HG03571 (cell line): ENCODE results near the gene SIRT7.

Source experiments
- ATAC-seq: cut with Tn5 transposase; IDR thresholded peaks from one replicate; pipeline ENCODE4 v1.9.1; 2021; ENCODE audit not compliant: unreplicated experiment

SIRT7 gene

DNA sequence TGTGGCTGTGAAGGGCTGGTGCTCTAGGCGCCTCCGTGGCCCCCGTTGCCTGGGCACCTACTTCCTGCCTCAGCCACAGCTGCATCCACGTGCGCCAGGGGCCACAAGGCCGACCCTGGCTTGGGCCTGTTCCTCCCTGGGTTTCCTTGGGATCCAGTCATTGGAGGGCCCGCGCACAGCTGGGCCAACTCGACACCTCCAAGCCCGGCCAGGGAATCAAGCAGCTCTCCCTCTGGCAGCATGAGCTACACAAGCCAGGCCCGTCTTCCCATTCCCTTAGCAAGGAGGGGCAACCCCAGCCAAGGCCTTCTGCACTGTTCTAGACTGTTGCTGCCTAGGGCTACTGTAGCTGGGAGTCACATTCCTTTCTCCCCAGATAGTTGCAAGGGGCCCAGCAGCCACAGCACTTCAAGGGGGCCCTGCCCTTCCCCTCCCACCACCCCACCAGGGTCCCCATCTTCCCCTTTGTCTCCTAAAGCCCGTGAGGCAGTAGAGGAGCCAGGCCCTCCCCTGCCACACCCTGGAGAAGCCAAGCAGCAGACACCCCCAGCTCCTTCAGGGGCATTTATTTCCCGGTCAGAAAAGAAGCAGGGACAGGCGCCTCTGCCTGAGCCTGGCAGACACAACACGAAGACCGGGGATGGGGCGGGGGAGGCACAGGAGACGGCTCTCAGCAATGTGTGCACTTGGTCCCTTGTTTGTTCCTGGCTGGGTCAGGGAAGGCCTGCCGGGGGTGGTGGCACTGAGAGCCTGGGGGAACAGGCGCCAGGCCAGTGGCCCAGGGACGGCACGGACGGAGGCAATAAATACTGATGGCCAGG, 50.6 kb downstream of the SIRT7 start:
- ATAC-seq: no peak

- no peak for ATAC-seq
Measured at GRCh38 chr17:81866440-81867169, 51.4 kb downstream of the SIRT7 start.

- ATAC-seq: no peak
Measured at GRCh38 chr17:81865733-81866439, 52.1 kb downstream of the SIRT7 start.

GRCh38 chr17:81865358-81865732, 52.6 kb downstream of the SIRT7 start:
- no peak for ATAC-seq

DNA sequence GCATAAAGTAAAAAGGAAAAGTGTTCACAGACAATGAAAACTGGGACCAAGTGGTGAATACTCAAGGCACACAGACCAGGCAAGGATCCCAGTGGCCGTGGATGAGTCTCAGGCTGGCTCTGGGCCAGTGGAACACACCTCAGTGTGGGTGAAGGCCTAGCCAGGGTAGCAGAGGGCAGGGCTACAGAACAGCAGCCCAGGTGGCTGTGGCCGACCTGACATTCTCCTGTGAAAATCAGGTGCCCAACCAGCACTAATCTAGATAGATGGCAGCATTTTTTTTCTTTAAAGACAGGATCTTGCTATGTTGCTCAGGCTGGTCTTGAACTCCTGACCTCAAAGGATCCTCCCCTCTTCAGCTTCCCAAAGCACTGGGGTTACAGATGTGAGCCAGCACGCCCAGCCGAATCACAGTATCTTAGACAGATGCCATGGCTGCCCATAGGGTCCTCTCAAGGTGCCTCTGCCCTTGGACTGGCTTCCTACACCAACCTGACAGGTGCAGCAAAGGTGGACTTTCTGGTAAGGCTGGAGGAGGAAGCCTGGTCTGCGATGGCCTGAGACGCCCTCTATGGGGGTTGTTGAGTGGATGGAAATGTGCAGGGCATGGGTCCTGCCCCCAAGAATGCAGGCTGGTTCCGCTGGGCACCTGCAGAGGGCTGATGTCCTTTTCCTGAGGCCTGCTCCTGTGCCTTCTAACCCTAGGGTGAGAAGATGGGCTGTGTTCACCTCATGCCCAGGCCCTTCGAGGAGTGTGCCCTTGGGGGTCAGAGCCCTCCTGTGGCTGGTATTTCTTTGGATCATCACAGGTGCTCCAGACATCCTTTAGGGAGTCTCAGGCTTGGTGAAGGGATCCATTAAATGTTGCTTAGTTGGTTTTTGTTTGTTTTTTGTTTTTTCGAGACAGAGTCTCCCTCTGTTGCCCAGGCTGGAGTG, 53.9 kb downstream of the SIRT7 start:
- ATAC-seq: no peak

GRCh38 chr17:81863123-81863675, 54.8 kb downstream of the SIRT7 start:
- ATAC-seq: no peak
